Rectal smooth muscle tissue (tissue), 1 donor: ENCODE results near the gene HSPA1L.
"Not testable (repeated sequence)": the region's sequence is repeated elsewhere in the genome, so short reads cannot be mapped to it uniquely, and the experiment has no call there.

Source experiments
- H3K27ac ChIP-seq: one replicate; pipeline ENCODE4 v1.7.0; 2013; ENCODE audit warnings: low read depth, low read length, inconsistent platforms
- H3K27me3 ChIP-seq: one replicate; pipeline ENCODE4 v1.7.0; 2013; ENCODE audit warnings: low read length; ENCODE audit not compliant: control insufficient read depth, insufficient read depth
- H3K36me3 ChIP-seq: one replicate; pipeline ENCODE4 v1.7.0; 2013; ENCODE audit warnings: low read length; ENCODE audit not compliant: control insufficient read depth, insufficient read depth
- H3K4me1 ChIP-seq: one replicate; pipeline ENCODE4 v1.7.0; 2013; ENCODE audit warnings: low read length; ENCODE audit not compliant: control insufficient read depth, insufficient read depth
- H3K4me3 ChIP-seq: one replicate; pipeline ENCODE4 v1.7.0; 2013; ENCODE audit warnings: low read length
- H3K9ac ChIP-seq: one replicate; pipeline ENCODE4 v1.7.0; 2013; ENCODE audit warnings: low read length

The HSPA1L gene

GRCh38 chr6:31850765-31851484 lies 35.8 kb upstream of the HSPA1L start:
- H3K4me1 ChIP-seq, result no peaks in the 10 kb centered on the region
- H3K4me3 ChIP-seq, result no peak overlapping the region
- H3K27me3 ChIP-seq, result no peaks in the 10 kb centered on the region
- H3K36me3 ChIP-seq, result no peaks in the 10 kb centered on the region
- H3K9ac ChIP-seq, result no peak overlapping the region
- no peak overlapping the region for H3K27ac ChIP-seq

DNA sequence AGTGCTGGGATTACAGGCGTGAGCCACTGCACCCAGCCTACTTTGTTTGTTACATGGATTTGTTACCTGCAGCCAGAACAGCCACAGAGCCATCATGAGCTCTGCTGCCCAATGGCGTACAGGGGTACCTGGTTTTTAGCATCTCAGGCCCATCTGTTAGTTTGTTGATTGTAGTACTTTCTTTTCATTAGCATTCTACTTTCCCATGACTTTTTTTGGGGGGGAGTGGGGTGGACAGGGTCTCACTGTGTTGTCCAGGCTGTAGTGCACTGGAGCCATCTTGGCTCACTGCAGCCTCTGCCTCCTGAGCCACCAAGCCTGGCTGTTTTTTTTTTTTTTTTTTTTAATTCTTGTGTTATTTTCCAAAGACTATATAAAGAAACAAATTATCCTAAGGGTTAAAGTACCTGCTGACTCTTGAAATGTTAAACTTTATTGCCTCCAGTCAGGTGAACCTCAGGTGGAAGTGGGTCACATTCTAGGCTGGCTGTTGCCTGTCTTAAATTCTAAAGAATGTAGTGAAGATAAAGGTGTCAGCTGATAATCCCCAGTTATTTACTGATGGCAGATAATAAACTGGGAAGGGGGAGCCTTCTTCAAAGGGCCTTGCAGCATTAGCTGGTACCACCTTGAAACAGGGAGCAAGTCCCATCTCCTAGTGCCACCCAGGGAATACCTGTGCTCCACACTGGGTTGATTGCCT lies 32.3 kb upstream of the HSPA1L start:
- Histone ChIP-seq H3K4me1 (no peaks in the 10 kb centered on the region), H3K27me3 (no peaks in the 10 kb centered on the region), H3K27ac (no peak overlapping the region), H3K9ac (no peak overlapping the region), H3K36me3 (no peaks in the 10 kb centered on the region), H3K4me3 (no peak overlapping the region)

DNA sequence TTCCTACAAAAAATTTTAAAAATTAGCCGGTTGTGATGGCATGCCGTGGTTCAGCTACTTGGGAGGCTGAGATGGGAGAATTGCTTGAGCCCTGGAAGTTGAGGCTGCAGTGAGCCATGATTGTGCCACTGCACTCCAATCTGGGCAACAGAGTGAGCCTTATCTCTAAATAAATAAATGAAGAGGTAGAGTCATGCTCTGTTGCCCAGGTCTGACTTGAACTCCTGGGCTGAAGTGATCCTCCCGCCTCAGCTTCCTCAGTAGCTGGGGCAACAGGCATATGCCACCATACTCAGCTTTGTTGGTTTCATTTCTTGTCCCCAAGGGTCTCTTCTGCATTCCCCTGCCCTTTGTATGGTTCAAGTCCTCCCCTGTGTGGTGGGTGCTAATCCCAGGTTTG lies 29.4 kb upstream of the HSPA1L start:
- H3K27ac ChIP-seq, result no peak overlapping the region
- no peak overlapping the region for H3K9ac ChIP-seq
- H3K4me1 ChIP-seq, result no peaks in the 10 kb centered on the region
- H3K4me3 ChIP-seq, result no peak overlapping the region
- H3K27me3 ChIP-seq, result no peaks in the 10 kb centered on the region
- peaks cover 8% of the 10 kb centered on the region for H3K36me3 ChIP-seq

- no peak overlapping the region for H3K4me3 ChIP-seq
- no peaks in the 10 kb centered on the region for H3K27me3 ChIP-seq
- no peak overlapping the region for H3K9ac ChIP-seq
- peaks cover 27% of the 10 kb centered on the region for H3K36me3 ChIP-seq
- H3K4me1 ChIP-seq, result peaks cover 7% of the 10 kb centered on the region
- H3K27ac ChIP-seq, result no peak overlapping the region
Measured at GRCh38 chr6:31842053-31842452, 27.0 kb upstream of the HSPA1L start.

GRCh38 chr6:31839779-31840126 lies 24.7 kb upstream of the HSPA1L start:
- not testable (repeated sequence) for H3K9ac ChIP-seq, H3K4me3 ChIP-seq, H3K27me3 ChIP-seq, H3K27ac ChIP-seq
- Histone ChIP-seq H3K36me3 (peaks cover 27% of the 10 kb centered on the region), H3K4me1 (peaks cover 19% of the 10 kb centered on the region)

GRCh38 chr6:31838968-31839367 lies 23.9 kb upstream of the HSPA1L start:
- no peak overlapping the region for H3K27ac ChIP-seq
- peaks cover 27% of the 10 kb centered on the region for H3K36me3 ChIP-seq
- H3K4me1 ChIP-seq, result peaks cover 19% of the 10 kb centered on the region
- H3K27me3 ChIP-seq, result no peaks in the 10 kb centered on the region
- no peak overlapping the region for H3K4me3 ChIP-seq
- H3K9ac ChIP-seq, result no peak overlapping the region

DNA sequence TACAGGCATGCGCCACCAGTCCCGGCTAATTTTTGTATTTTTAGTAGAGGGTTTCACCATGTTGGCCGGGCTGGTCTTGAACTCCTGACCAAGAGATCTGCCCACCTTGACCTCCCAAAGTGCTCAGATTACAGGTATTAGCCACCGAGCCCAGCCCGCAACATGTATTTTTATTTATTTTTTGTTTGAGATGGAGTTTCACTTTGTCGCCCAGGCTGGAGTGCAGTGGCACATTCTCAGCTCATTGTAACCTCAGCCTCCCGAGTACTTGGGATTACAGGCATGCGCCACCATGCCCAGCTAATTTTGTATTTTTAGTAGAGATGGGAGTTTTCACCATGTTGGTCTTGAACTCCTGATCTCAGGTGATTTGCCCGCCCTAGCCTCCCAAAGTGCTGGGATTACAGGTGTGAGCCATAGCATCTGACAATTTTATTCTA lies 23.1 kb upstream of the HSPA1L start:
- not testable (repeated sequence) for H3K27ac ChIP-seq, H3K9ac ChIP-seq, H3K4me3 ChIP-seq, H3K27me3 ChIP-seq
- Histone ChIP-seq H3K36me3 (peaks cover 27% of the 10 kb centered on the region), H3K4me1 (peaks cover 19% of the 10 kb centered on the region)

GRCh38 chr6:31837369-31838113 lies 22.5 kb upstream of the HSPA1L start:
- H3K4me3 ChIP-seq, result peak overlapping the region; percentile 32

GRCh38 chr6:31836474-31837368 lies 21.6 kb upstream of the HSPA1L start:
- peaks cover 27% of the 10 kb centered on the region for H3K36me3 ChIP-seq
- H3K9ac ChIP-seq, result peak overlapping the region; percentile 8
- peaks cover 19% of the 10 kb centered on the region for H3K4me1 ChIP-seq
- H3K27ac ChIP-seq, result peak overlapping the region; percentile 59
- H3K27me3 ChIP-seq, result no peaks in the 10 kb centered on the region
- peak overlapping the region; percentile 35 for H3K4me3 ChIP-seq

More at GRCh38 chr6:31837369-31838113, 22.5 kb upstream of the HSPA1L start:
- Histone ChIP-seq H3K4me1 (peaks cover 19% of the 10 kb centered on the region), H3K27me3 (no peaks in the 10 kb centered on the region), H3K36me3 (peaks cover 27% of the 10 kb centered on the region), H3K27ac (no peak overlapping the region), H3K9ac (no peak overlapping the region)

DNA sequence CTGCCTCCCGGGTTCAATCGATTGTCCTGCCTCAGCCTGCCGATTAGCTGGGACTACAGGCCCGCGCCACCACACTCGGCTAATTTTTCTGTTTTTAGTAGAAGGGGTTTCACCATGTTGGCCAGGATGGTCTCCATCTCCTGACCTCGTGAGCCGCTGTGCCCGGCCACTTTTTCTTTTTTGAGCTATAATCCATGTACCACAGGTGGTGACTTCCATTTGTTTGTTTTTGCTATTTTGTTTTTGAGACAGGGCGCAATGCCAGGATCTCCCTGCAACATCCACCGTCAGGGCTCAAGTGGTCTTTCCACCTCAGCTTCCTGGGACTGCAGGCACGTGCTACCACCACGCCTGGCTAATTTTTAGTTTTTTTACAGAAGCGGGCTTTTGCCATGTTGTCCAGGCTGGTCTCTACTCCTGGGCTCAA lies 21.0 kb upstream of the HSPA1L start:
- H3K36me3 ChIP-seq, result peaks cover 27% of the 10 kb centered on the region
- peak overlapping the region; percentile 8 for H3K9ac ChIP-seq
- H3K27ac ChIP-seq, result peak overlapping the region; percentile 59
- H3K27me3 ChIP-seq, result no peaks in the 10 kb centered on the region
- peaks cover 20% of the 10 kb centered on the region for H3K4me1 ChIP-seq
- peak overlapping the region; percentile 35 for H3K4me3 ChIP-seq

GRCh38 chr6:31834367-31835250 lies 19.5 kb upstream of the HSPA1L start:
- peaks cover 23% of the 10 kb centered on the region for H3K4me1 ChIP-seq
- peaks cover 20% of the 10 kb centered on the region for H3K36me3 ChIP-seq
- H3K27ac ChIP-seq, result peak overlapping the region; percentile 97
- peak overlapping the region; percentile 95 for H3K9ac ChIP-seq
- no peaks in the 10 kb centered on the region for H3K27me3 ChIP-seq
- peak overlapping the region; percentile 99 for H3K4me3 ChIP-seq
